ENCODE measurements around the gene EPB41L4B.

DNA sequence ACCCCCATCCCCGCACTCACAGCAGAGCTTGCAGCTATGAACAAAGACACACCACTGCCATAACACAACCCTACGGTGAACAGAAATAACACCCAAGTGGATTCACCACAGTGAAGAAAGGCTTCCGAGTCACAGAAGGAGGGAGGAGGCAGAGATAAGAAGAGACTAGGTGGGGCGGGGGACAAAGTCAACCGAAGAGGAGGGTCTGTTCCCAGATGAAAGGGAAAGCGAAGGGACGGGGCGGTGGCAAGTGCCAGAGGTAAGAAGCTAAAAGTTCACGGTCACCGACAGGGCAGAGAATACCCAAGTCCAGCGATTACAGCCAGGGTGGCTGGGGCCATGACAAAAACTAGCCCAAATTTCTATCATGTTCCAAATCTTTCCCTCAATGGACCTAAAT is 21.0 kb downstream of the EPB41L4B start:
- TF ChIP-seq POLR2A (IDR thresholded peaks at IDR 0.05; ENCODE audit: extremely low read depth, insufficient read length) (no peak), MYC (IDR thresholded peaks at IDR 0.05; ENCODE audit: low read depth, low read length) (no peak)
- TF ChIP-seq, protein P1, sequence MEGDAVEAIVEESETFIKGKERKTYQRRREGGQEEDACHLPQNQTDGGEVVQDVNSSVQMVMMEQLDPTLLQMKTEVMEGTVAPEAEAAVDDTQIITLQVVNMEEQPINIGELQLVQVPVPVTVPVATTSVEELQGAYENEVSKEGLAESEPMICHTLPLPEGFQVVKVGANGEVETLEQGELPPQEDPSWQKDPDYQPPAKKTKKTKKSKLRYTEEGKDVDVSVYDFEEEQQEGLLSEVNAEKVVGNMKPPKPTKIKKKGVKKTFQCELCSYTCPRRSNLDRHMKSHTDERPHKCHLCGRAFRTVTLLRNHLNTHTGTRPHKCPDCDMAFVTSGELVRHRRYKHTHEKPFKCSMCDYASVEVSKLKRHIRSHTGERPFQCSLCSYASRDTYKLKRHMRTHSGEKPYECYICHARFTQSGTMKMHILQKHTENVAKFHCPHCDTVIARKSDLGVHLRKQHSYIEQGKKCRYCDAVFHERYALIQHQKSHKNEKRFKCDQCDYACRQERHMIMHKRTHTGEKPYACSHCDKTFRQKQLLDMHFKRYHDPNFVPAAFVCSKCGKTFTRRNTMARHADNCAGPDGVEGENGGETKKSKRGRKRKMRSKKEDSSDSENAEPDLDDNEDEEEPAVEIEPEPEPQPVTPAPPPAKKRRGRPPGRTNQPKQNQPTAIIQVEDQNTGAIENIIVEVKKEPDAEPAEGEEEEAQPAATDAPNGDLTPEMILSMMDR (IDR thresholded peaks at IDR 0.05; ENCODE audit: low read depth, low read length), result no peak

Measured in NB4 (cell line).